Uterus (tissue), 4 donors: ENCODE data around the gene STOX2. TPM values are rescaled to one million over a fixed set of nuclear protein-coding genes. Genes with fewer than 3 reads are reported as not detected.

Source experiments
- DNase-seq, 2 donors: peaks; one replicate each; pipeline ENCODE4 v3.0.0-alpha.2; 2019 to 2020
- H3K27ac ChIP-seq, 2 donors: fragments of 200-600 bp; sonication (generic); 1 replicate in 1 of 2; 2 replicates in 1 of 2; pipeline ENCODE4 v1.5.1; 2016 to 2018
- H3K27me3 ChIP-seq, 2 donors: fragments of 200-600 bp; sonication (generic); one replicate each; pipeline ENCODE4 v1.5.1; 2018 to 2019; ENCODE audit warnings: control low read depth in 1 of 2
- H3K36me3 ChIP-seq, 2 donors: fragments of 200-600 bp; sonication (generic); one replicate each; pipeline ENCODE4 v1.5.1; 2019; ENCODE audit warnings: control low read depth in 1 of 2
- H3K4me1 ChIP-seq, 2 donors: fragments of 200-600 bp; sonication (generic); one replicate each; pipeline ENCODE4 v1.5.1; 2018 to 2019; ENCODE audit warnings: control low read depth in 1 of 2
- H3K4me3 ChIP-seq, 2 donors: fragments of 200-600 bp; sonication (generic); 1 replicate in 1 of 2; 2 replicates in 1 of 2; pipeline ENCODE4 v1.5.1; 2018 to 2019; ENCODE audit warnings: mild to moderate bottlenecking in 1 of 2
- H3K9me3 ChIP-seq, 2 donors: fragments of 200-600 bp; sonication (generic); one replicate each; pipeline ENCODE4 v1.5.1; 2019; ENCODE audit warnings: control low read depth in 1 of 2
- POLR2A ChIP-seq, 2 donors: fragments of 450-650 bp; IDR thresholded peaks; one replicate each; pipeline ENCODE4 v1.6.1; 2016; ENCODE audit warnings: antibody characterized with exemption in 2 of 2, mild to moderate bottlenecking in 1 of 2, moderate library complexity in 1 of 2
- intact Hi-C: fragments of 100-400 bp; cut with DNase I; formaldehyde crosslinking; loops from one replicate; pipeline ENCODE4 v1.15.1; 2023; ENCODE audit warnings: low total_unique reads
- total RNA-seq, 4 donors: library from RNA; depleted of rRNA in 3 of 4; stranded (reverse); fragments of >200 nt in 3 of 4; gene quantifications; one replicate each; pipeline versions ENCODE4 v1.1.0 to v1.2.4, GENCODE V29; 2014 to 2023
- TF ChIP-seq, protein P1 (sequence below), 4 experiments: fragments of 200-600 bp in 2 of 4; fragments of 450-650 bp in 2 of 4; sonication (generic) in 2 of 4; IDR thresholded peaks; one replicate each; pipeline ENCODE4 v1.5.1; 2016 to 2019; ENCODE audit warnings: antibody characterized with exemption in 4 of 4, mild to moderate bottlenecking in 2 of 4, moderate library complexity in 1 of 4
- donor health status: DM: yes; HTN: yes; CAD: no.

The STOX2 gene
- total RNA-seq, 4 donors from 2014 or later = 2.9 to 19.4 (median 11.1) TPM

DNA sequence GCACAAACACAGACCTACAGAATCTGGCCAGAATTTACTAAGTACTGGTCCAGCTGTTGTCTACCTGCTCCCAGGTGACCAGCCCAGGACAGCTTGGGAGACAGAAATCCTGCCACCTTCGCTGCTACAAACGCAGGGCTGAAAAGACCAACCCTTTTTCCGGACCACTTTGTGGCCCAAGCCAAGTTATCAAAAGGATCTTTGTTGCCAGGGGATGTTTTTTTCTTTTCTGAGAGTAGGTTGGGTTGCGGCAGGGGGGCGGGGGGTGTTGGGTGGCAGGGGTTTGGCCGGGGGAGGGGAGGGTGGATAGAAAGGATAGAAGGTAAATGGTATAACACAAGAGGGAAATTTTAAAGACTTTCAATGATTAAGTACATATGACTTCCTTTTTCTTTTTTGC is 63.4 kb downstream of the STOX2 start:
- TF ChIP-seq, protein P1, sequence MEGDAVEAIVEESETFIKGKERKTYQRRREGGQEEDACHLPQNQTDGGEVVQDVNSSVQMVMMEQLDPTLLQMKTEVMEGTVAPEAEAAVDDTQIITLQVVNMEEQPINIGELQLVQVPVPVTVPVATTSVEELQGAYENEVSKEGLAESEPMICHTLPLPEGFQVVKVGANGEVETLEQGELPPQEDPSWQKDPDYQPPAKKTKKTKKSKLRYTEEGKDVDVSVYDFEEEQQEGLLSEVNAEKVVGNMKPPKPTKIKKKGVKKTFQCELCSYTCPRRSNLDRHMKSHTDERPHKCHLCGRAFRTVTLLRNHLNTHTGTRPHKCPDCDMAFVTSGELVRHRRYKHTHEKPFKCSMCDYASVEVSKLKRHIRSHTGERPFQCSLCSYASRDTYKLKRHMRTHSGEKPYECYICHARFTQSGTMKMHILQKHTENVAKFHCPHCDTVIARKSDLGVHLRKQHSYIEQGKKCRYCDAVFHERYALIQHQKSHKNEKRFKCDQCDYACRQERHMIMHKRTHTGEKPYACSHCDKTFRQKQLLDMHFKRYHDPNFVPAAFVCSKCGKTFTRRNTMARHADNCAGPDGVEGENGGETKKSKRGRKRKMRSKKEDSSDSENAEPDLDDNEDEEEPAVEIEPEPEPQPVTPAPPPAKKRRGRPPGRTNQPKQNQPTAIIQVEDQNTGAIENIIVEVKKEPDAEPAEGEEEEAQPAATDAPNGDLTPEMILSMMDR (IDR thresholded peaks at IDR 0.05) = no peak
- no peak for TF ChIP-seq POLR2A (IDR thresholded peaks at IDR 0.05)
- DNase-seq = no peak
- H3K4me1 ChIP-seq = no peaks in the 10 kb centered on the region
- H3K9me3 ChIP-seq = no peaks in the 10 kb centered on the region
- no peak overlapping the region for H3K27ac ChIP-seq
- H3K27me3 ChIP-seq = no peaks in the 10 kb centered on the region
- H3K4me3 ChIP-seq = no peak overlapping the region
- H3K36me3 ChIP-seq = no peaks in the 10 kb centered on the region
- intact Hi-C loops = no loop called here

DNA sequence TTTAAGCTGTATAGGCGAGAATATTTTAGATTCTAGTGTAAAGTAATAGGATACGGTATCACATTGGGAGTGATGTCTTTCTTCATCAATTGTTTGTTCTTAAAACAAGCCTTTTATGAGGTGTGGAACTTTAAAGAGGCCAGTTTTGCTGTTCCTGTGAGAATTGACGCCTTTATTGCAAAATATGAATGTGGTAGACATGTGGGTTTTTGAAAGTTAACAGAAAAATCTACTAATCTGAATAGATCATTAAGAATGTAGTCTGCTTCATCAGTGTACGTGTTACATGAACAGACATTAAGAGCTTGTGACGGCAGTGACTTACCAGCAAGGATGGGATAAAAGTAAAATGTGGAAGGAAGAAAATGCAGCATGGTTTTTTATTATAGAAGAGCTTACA is 63.8 kb downstream of the STOX2 start:
- Histone ChIP-seq H3K27ac (no peak overlapping the region), H3K4me3 (no peak overlapping the region), H3K4me1 (no peaks in the 10 kb centered on the region), H3K9me3 (no peaks in the 10 kb centered on the region), H3K27me3 (no peaks in the 10 kb centered on the region), H3K36me3 (no peaks in the 10 kb centered on the region)
- intact Hi-C loops = no loop called here
- TF ChIP-seq, protein P1 (IDR thresholded peaks at IDR 0.05) = no peak
- DNase-seq = no peak

DNA sequence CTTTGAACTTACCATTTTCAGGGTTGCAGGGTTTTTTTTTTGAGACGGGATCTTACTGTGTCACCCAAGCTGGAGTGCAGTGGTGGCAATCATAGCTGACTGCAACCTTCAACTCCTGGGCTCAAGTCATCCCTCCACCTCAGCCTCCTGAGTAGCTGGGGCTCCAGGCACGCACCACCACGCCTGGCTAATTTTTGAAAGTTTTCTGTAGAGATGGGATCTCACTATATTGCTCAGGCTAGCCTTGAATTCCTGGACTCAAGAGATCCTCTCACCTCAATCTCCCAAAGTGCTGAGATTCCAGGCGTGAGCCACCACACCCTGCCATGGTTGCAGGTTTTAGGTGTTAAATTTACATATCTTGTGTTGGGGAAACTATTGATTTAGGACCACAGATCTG is 64.5 kb downstream of the STOX2 start:
- no peaks in the 10 kb centered on the region for H3K4me1 ChIP-seq
- no peak overlapping the region for H3K4me3 ChIP-seq
- H3K9me3 ChIP-seq = no peaks in the 10 kb centered on the region
- DNase-seq = no peak
- H3K27ac ChIP-seq = no peak overlapping the region
- H3K27me3 ChIP-seq = no peaks in the 10 kb centered on the region
- intact Hi-C loops = no loop called here
- no peak for TF ChIP-seq POLR2A (IDR thresholded peaks at IDR 0.05)
- TF ChIP-seq, protein P1 (IDR thresholded peaks at IDR 0.05) = no peak
- H3K36me3 ChIP-seq = no peaks in the 10 kb centered on the region

DNA sequence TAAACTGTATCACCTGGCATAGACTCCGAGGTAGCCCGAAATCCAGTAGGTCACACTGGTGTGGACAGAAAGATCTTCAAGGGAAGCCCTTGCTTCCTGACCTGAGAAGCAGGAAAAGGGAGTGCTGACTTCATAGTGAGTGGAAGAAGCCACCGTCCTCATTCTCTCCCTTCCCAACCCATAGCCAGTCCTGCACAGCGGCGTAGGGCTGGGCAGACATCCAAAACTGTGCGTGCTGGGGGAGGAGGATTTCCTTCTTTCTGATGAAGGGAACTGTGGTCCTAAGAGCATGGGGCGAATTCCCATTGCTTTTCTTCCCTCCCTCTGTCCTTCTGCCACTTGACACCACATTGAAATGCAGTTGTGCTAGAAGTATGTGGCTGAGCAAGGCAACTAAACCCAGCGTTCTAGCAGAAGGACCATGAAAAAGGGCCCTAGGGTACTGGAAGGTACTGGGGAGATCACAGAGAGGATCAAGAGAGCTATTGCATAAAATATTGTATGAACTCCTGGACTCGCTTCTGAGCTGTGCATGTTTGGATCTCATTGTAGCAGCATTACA is 66.9 kb downstream of the STOX2 start:
- no peak overlapping the region for H3K27ac ChIP-seq
- no peaks in the 10 kb centered on the region for H3K36me3 ChIP-seq
- TF ChIP-seq POLR2A (IDR thresholded peaks at IDR 0.05) = no peak
- TF ChIP-seq, protein P1 (IDR thresholded peaks at IDR 0.05) = no peak
- H3K4me1 ChIP-seq = no peaks in the 10 kb centered on the region
- no peak for DNase-seq
- H3K4me3 ChIP-seq = no peak overlapping the region
- intact Hi-C loops = no loop called here
- H3K9me3 ChIP-seq = no peaks in the 10 kb centered on the region
- H3K27me3 ChIP-seq = no peaks in the 10 kb centered on the region

DNA sequence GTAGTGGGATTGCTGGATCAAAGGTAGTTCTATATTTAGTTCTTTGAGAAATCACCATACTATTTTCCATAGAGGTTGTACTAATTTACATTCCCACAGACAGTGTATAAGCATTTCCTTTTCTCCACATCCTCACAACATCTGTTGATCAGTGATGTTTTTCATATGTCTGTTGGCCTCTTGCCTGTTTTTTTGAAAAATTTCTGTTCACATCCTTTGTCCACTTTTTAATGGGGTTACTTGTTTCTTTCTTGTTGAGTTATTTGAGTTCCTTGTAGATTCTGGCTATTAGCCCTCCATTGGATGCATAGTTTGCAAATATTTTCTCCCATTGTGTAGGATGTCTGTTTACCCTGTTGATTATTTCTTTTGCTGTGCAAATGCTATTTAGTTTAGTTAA is 72.6 kb downstream of the STOX2 start:
- Histone ChIP-seq H3K9me3 (no peaks in the 10 kb centered on the region), H3K27me3 (no peaks in the 10 kb centered on the region), H3K4me1 (no peaks in the 10 kb centered on the region), H3K4me3 (no peak overlapping the region), H3K27ac (no peak overlapping the region), H3K36me3 (no peaks in the 10 kb centered on the region)
- TF ChIP-seq POLR2A (IDR thresholded peaks at IDR 0.05) = no peak
- TF ChIP-seq, protein P1 (IDR thresholded peaks at IDR 0.05) = no peak
- intact Hi-C loops = no loop called here
- DNase-seq = no peak
